RCC 7860 (cell line): ENCODE measurements around the gene DIP2A.

Experiments used
- DNase-seq: peaks from one replicate; pipeline ENCODE4 v3.0.0-alpha.2; 2015; ENCODE audit warnings: low spot score
- FAIRE-seq: peaks from 2 replicates; lab custom pipeline; 2012; peaks lifted over from hg19 to GRCh38; lab: Jason Lieb, UNC

Gene DIP2A, protein sequence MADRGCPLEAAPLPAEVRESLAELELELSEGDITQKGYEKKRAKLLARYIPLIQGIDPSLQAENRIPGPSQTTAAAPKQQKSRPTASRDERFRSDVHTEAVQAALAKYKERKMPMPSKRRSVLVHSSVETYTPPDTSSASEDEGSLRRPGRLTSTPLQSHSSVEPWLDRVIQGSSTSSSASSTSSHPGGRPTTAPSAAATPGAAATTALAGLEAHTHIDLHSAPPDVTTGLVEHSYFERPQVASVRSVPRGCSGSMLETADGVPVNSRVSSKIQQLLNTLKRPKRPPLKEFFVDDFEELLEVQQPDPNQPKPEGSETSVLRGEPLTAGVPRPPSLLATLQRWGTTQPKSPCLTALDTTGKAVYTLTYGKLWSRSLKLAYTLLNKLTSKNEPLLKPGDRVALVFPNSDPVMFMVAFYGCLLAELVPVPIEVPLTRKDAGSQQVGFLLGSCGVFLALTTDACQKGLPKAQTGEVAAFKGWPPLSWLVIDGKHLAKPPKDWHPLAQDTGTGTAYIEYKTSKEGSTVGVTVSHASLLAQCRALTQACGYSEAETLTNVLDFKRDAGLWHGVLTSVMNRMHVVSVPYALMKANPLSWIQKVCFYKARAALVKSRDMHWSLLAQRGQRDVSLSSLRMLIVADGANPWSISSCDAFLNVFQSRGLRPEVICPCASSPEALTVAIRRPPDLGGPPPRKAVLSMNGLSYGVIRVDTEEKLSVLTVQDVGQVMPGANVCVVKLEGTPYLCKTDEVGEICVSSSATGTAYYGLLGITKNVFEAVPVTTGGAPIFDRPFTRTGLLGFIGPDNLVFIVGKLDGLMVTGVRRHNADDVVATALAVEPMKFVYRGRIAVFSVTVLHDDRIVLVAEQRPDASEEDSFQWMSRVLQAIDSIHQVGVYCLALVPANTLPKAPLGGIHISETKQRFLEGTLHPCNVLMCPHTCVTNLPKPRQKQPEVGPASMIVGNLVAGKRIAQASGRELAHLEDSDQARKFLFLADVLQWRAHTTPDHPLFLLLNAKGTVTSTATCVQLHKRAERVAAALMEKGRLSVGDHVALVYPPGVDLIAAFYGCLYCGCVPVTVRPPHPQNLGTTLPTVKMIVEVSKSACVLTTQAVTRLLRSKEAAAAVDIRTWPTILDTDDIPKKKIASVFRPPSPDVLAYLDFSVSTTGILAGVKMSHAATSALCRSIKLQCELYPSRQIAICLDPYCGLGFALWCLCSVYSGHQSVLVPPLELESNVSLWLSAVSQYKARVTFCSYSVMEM (N-terminal part only)

GRCh38 chr21:46458315-46459023, at the start of gene DIP2A:
Gene DIP2A (plus strand): TSS chr21:46458891. CDS start chr21:46459132, 241 bp downstream.
- no peak for FAIRE-seq
- DNase-seq: peak; percentile 94

DNA sequence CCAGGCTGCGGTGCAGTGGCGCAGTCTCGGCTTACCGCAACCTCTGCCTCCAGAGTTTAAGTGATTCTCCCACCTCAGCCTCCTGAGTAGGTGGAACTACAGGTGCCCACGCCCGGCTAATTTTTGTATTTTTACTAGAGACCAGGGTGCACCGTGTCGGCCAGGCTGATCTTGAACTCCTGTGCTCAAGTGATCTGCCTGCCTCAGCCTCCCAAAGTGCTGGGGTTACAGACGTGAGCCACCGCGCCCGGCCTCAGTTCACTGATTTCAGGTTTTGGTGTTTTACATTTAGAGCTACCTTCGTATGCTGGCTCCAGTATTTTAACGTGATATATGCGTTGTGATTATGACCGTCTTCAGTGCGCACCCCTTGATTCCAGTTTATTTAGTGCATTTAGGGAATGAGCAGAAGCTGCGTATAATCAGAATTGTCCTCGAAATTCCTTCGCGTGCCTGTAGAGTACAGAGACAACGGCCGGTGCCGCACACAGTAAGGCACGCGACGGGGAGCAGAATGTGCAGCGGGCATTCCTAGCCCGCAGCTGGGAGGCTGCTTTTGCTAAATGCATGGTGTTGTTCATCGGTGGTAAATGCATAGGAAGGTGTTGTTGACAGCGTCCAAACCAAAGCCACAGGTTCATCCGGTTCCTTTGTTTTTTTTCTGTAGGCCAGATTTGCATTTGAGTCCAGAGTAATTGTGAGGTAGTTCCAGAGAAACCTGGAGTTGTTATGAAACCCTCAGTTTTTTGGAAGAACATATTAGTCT, 48.9 kb upstream of the DIP2A start:
- FAIRE-seq (no peak), DNase-seq (no peak)

- DNase-seq (no peak), FAIRE-seq (no peak)
Measured at GRCh38 chr21:46410516-46410915, 48.2 kb upstream of the DIP2A start.

DNA sequence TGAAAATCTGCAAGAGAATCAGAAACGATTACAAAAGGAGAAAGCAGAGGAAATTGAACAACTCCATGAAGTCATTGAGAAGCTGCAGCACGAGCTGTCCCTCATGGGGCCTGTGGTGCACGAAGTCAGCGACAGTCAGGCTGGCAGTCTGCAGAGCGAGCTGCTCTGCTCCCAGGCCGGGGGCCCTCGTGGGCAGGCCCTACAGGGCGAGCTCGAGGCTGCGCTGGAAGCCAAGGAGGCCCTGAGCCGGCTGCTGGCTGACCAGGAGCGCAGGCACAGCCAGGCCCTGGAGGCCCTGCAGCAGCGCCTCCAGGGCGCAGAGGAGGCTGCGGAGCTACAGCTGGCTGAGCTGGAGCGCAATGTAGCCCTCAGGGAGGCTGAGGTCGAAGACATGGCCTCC, 47.5 kb upstream of the DIP2A start:
- DNase-seq (no peak), FAIRE-seq (no peak)

DNA sequence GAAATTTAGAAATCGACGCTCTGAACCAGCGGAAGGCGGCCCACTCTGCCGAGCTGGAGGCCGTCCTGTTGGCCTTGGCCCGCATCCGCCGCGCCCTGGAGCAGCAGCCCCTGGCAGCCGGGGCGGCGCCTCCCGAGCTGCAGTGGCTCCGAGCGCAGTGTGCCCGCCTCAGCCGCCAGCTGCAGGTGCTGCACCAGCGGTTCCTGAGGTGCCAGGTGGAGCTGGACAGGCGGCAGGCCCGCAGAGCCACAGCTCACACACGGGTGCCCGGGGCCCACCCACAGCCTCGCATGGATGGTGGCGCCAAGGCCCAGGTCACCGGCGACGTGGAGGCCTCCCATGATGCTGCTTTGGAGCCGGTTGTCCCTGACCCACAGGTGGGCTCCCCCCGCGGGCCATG, 47.0 kb upstream of the DIP2A start:
- DNase-seq (no peak), FAIRE-seq (no peak)

GRCh38 chr21:46412521-46413364, 45.9 kb upstream of the DIP2A start:
- DNase-seq (no peak), FAIRE-seq (no peak)

- FAIRE-seq (no peak), DNase-seq (no peak)
Measured at GRCh38 chr21:46413365-46413696, 45.4 kb upstream of the DIP2A start.

DNA sequence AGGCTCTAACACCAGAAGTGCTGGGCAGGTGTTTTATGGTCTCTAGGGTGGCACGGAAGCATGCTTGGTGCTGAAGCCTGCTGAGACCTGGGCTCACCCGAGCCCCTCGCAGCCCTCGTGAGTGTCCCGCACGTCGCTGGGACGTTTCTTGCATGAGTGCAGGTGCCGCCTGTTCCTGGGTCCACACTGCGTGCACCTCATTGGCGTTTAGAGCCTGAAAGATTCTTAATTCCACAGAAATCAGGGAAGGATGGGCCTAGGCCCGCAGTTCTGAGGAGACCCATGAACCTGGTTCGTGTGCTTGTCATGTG, 43.8 kb upstream of the DIP2A start:
- FAIRE-seq (no peak), DNase-seq (no peak)

GRCh38 chr21:46416551-46416950, 42.1 kb upstream of the DIP2A start:
- FAIRE-seq: no peak
- no peak for DNase-seq

GRCh38 chr21:46418265-46418946, 40.3 kb upstream of the DIP2A start:
- no peak for DNase-seq
- no peak for FAIRE-seq

GRCh38 chr21:46420241-46421190, 38.2 kb upstream of the DIP2A start:
- FAIRE-seq (no peak), DNase-seq (no peak)

GRCh38 chr21:46421191-46421750, 37.4 kb upstream of the DIP2A start:
- no peak for DNase-seq

DNA sequence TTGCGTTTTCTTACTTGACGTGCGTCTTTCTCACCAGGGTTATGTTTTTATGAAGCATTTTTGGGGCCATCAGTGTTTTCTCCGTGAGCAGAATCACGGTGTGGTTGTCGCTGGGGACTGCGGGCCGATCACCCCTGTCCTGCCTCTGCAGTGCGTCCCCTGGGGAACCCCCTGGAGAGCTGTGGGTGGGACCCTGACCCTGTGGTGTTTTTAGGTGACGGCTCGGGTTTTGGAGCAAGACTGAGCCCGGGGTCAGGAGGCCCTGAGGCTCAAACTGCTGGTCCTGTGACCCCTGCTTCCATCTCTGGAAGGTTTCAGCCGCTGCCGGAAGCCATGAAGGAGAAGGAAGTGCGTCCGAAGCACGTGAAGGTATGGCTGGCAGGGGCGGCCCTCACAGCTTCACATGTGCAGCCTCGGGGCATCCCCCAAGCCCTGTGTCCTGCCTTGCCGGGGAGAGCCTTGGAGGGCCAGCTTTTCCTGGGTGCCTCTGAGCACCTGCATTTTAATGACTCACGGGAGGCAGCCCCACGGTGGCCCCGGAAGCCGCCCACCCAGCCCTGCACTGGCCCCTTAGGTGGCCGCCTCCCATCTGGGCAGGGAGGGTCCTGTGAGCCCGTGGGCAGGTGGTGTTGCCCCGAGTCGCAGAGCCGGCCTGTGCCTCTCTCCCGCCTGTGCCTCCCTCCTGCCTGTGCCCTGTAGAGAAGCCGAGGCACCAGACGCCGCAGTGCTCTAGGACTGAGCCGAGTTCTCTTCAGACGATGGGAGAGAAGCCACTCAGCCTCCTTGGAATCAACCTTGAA, 36.7 kb upstream of the DIP2A start:
- DNase-seq: no peak
- no peak for FAIRE-seq

More at GRCh38 chr21:46421191-46421750, 37.4 kb upstream of the DIP2A start:
- FAIRE-seq: no peak

DNA sequence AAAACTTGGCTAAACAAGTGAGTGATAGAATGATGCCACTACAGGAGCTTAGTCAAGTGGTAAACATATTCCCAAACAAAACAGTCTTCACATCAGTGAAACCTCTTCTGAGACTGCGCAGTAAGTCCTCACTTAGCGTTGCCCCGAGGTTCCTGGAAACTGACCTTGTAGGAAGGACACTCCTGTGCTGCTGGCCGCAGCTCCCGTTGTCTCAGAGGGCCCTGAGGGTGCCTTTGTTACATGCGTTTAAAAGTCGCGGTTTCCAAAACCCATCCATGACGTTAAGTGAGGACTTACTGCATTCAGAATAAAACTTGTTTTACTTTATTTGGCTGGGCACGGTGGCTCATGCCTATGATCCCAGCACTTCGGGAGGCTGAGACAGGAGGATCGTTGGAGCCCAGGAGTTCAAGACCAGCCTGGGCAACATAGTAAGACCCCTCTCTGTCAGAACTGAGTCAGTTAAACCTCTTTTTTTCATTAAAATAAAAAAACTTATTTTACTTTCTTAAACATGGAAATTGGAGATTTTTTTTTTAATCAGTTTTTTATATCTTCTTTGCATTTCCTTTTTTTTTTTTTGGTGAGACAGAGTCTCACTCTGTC, 36.0 kb upstream of the DIP2A start:
- no peak for FAIRE-seq
- DNase-seq: no peak

GRCh38 chr21:46423546-46424038, 35.1 kb upstream of the DIP2A start:
- no peak for DNase-seq
- no peak for FAIRE-seq
